Adrenal gland (tissue), 5 donors: Measurements from ENCODE around the gene CGNL1.

Experiments
- POLR2A ChIP-seq, 2 donors: fragments of 450-650 bp; IDR thresholded peaks; one replicate each; pipeline ENCODE4 v1.6.1; 2017; ENCODE audit warnings: antibody characterized with exemption in 2 of 2, mild to moderate bottlenecking in 2 of 2, moderate library complexity in 1 of 2
- TF ChIP-seq, protein P1 (sequence below), 6 experiments: fragments of 450-650 bp in 4 of 6; fragments of 200-600 bp in 2 of 6; sonication (generic) in 1 of 6; IDR thresholded peaks; 1 replicate in 5 of 6; 2 replicates in 1 of 6; pipeline versions ENCODE4 v1.5.1 to v1.8.0; 2016 to 2021; ENCODE audit warnings: antibody characterized with exemption in 6 of 6, mild to moderate bottlenecking in 2 of 6, moderate library complexity in 1 of 6
- donor health status: DM: no; HTN: no; CAD: no.

DNA sequence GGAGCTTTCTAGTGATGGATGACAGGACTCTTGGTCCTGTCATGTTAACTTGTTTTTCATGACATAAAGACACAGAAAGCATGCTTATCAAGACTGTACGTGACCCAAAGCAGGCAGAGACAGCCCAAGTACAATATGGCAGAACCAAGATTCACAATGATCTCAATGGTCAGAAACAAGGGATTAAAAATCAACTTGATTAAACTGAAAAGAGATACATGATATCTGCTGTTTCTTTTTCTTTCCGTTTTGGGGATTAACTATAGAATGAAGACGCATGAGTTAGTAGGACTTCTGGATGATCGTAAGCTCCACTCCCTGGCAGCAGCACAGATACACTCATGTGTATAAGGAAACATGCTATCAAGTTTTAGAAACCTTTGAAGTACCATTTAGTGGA, 117.0 kb downstream of the CGNL1 start:
- TF ChIP-seq, protein P1, sequence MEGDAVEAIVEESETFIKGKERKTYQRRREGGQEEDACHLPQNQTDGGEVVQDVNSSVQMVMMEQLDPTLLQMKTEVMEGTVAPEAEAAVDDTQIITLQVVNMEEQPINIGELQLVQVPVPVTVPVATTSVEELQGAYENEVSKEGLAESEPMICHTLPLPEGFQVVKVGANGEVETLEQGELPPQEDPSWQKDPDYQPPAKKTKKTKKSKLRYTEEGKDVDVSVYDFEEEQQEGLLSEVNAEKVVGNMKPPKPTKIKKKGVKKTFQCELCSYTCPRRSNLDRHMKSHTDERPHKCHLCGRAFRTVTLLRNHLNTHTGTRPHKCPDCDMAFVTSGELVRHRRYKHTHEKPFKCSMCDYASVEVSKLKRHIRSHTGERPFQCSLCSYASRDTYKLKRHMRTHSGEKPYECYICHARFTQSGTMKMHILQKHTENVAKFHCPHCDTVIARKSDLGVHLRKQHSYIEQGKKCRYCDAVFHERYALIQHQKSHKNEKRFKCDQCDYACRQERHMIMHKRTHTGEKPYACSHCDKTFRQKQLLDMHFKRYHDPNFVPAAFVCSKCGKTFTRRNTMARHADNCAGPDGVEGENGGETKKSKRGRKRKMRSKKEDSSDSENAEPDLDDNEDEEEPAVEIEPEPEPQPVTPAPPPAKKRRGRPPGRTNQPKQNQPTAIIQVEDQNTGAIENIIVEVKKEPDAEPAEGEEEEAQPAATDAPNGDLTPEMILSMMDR (IDR thresholded peaks at IDR 0.05): no peak
- no peak for TF ChIP-seq POLR2A (IDR thresholded peaks at IDR 0.05)
